ENCODE measurements around the gene SPDYE18.
"Not testable (repeated sequence)": the region's sequence is repeated elsewhere in the genome, so short reads cannot be mapped to it uniquely, and the experiment has no call there.

Gene SPDYE18

DNA sequence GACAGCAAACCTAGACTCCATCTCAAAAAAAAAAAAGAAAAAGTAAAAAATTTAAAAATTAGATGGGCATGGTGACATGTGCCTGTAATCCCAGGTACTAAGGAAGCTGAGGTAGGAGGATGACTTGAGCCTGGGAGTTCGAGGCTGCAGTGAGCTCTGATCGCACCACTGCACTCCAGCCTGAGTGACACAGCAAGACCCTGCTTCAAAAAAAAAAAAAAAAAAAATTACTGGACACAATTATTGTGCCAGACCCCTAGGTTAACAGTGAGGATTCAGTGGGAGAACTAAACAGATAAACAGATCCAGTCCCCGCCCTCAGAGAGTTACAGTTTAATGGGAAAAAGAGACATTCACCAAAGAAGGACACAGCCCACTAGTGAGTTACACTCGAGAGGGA is 1.4 kb upstream of the SPDYE18 start:
- not testable (repeated sequence) for H3K27me3 ChIP-seq (ENCODE audit: low read length); H3K4me2 ChIP-seq (ENCODE audit: low read depth, low read length, poor library complexity, severe bottlenecking); H3K9me2 ChIP-seq (replicated peaks; ENCODE audit: insufficient read depth, low read length); H3F3A ChIP-seq (ENCODE audit: insufficient read depth); H3K9me3 ChIP-seq (ENCODE audit: insufficient read depth, low read length); H2AFZ ChIP-seq (ENCODE audit: low read depth, low read length, severe bottlenecking); H3K79me2 ChIP-seq (ENCODE audit: insufficient read depth, low read length); H4K20me1 ChIP-seq (ENCODE audit: low read depth, low read length); H3K27ac ChIP-seq (ENCODE audit: low read depth, low read length); H3K9ac ChIP-seq (ENCODE audit: low read length); H3K36me3 ChIP-seq (ENCODE audit: low read length); H3K4me3 ChIP-seq (ENCODE audit: insufficient read depth, low read length, poor library complexity, severe bottlenecking)

DNA sequence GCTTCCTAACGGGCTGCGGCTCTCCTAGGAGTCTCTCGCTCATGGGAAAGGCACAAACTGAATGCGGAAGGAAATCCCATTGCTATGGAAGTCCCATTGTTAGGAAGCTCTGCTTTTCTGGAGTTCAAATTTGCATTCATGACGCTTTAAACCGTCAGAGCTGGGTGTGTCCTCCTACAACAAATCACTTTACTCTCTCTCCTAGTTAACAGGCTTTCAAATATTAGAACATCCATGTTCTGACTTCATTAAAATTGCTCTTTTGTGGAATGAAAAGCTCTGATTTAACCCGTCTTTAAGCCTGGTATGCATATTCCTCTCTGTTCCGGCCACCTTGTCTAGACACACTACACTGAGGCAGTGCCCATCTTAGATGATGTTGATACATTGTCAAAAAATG is 30.1 kb downstream of the SPDYE18 start, which contains the start of gene SPDYE17:
SPDYE17 (minus strand) TSS at position 101 of the 400 bp plus-strand sequence. CDS start 1,791 bp downstream, outside the sequence.
- not testable (repeated sequence) for H3K9ac ChIP-seq (ENCODE audit: low read length); H4K20me1 ChIP-seq (ENCODE audit: low read depth, low read length); H3F3A ChIP-seq (ENCODE audit: insufficient read depth); H3K4me2 ChIP-seq (ENCODE audit: low read depth, low read length, poor library complexity, severe bottlenecking); H3K9me2 ChIP-seq (replicated peaks; ENCODE audit: insufficient read depth, low read length); H3K27me3 ChIP-seq (ENCODE audit: low read length); H3K9me3 ChIP-seq (ENCODE audit: insufficient read depth, low read length); H3K79me2 ChIP-seq (ENCODE audit: insufficient read depth, low read length); H3K4me3 ChIP-seq (ENCODE audit: insufficient read depth, low read length, poor library complexity, severe bottlenecking); H2AFZ ChIP-seq (ENCODE audit: low read depth, low read length, severe bottlenecking); H3K36me3 ChIP-seq (ENCODE audit: low read length); H3K27ac ChIP-seq (ENCODE audit: low read depth, low read length)

GRCh38 chr7:77026349-77026748 is 36.0 kb downstream of the SPDYE18 start:
- H3K79me2 ChIP-seq (ENCODE audit: insufficient read depth, low read length); H3K9ac ChIP-seq (ENCODE audit: low read length); H3K9me2 ChIP-seq (replicated peaks; ENCODE audit: insufficient read depth, low read length); H3K27me3 ChIP-seq (ENCODE audit: low read length); H3K27ac ChIP-seq (ENCODE audit: low read depth, low read length); H4K20me1 ChIP-seq (ENCODE audit: low read depth, low read length); H3K4me2 ChIP-seq (ENCODE audit: low read depth, low read length, poor library complexity, severe bottlenecking); H3K4me3 ChIP-seq (ENCODE audit: insufficient read depth, low read length, poor library complexity, severe bottlenecking); H3K9me3 ChIP-seq (ENCODE audit: insufficient read depth, low read length); H3F3A ChIP-seq (ENCODE audit: insufficient read depth); H3K36me3 ChIP-seq (ENCODE audit: low read length); H2AFZ ChIP-seq (ENCODE audit: low read depth, low read length, severe bottlenecking): not testable (repeated sequence)

DNA sequence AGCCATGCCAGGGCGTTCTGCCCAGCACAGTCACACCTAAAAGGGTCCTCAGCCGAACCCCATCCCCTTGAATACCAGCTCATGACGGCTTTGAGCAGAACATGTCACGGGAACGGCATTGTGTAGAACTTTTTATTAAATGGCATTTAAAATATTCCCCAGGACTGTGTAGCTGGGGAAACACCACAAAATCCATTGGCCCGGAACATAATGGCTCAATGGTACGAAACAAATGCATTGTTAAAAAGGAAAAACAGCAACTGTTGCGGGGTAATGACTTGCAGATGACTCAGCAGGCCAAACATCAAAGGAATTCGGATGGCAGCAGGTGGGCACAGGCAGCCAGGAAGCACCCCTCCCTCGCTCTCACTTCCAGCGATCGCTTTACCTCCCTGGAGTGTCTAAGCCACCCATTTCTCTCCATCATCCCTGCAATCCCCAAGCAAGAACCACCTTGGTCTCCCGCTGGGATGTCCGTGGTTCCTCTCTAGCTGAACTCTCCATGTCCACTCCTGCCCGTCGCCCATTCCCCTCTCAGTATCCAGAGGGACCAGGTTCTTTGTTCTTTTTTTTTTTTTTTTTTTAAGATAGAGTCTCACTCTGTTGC is 52.2 kb downstream of the SPDYE18 start:
- H3K9ac ChIP-seq (ENCODE audit: low read length); H3K79me2 ChIP-seq (ENCODE audit: insufficient read depth, low read length); H3K9me2 ChIP-seq (replicated peaks; ENCODE audit: insufficient read depth, low read length); H3K36me3 ChIP-seq (ENCODE audit: low read length); H3K4me2 ChIP-seq (ENCODE audit: low read depth, low read length, poor library complexity, severe bottlenecking); H3F3A ChIP-seq (ENCODE audit: insufficient read depth); H3K27ac ChIP-seq (ENCODE audit: low read depth, low read length); H3K27me3 ChIP-seq (ENCODE audit: low read length); H2AFZ ChIP-seq (ENCODE audit: low read depth, low read length, severe bottlenecking); H3K4me3 ChIP-seq (ENCODE audit: insufficient read depth, low read length, poor library complexity, severe bottlenecking); H4K20me1 ChIP-seq (ENCODE audit: low read depth, low read length); H3K9me3 ChIP-seq (ENCODE audit: insufficient read depth, low read length): not testable (repeated sequence)

GRCh38 chr7:77008000-77008399 is 54.4 kb downstream of the SPDYE18 start:
- not testable (repeated sequence) for H4K20me1 ChIP-seq (ENCODE audit: low read depth, low read length); H3K4me2 ChIP-seq (ENCODE audit: low read depth, low read length, poor library complexity, severe bottlenecking); H3K36me3 ChIP-seq (ENCODE audit: low read length)

GRCh38 chr7:77006127-77007110 is 55.9 kb downstream of the SPDYE18 start:
- not testable (repeated sequence) for H3K79me2 ChIP-seq (ENCODE audit: insufficient read depth, low read length); H3K9ac ChIP-seq (ENCODE audit: low read length); H3K9me3 ChIP-seq (ENCODE audit: insufficient read depth, low read length); H3F3A ChIP-seq (ENCODE audit: insufficient read depth); H3K27me3 ChIP-seq (ENCODE audit: low read length); H3K27ac ChIP-seq (ENCODE audit: low read depth, low read length); H3K36me3 ChIP-seq (ENCODE audit: low read length); H2AFZ ChIP-seq (ENCODE audit: low read depth, low read length, severe bottlenecking); H3K4me2 ChIP-seq (ENCODE audit: low read depth, low read length, poor library complexity, severe bottlenecking); H3K9me2 ChIP-seq (replicated peaks; ENCODE audit: insufficient read depth, low read length); H4K20me1 ChIP-seq (ENCODE audit: low read depth, low read length); H3K4me3 ChIP-seq (ENCODE audit: insufficient read depth, low read length, poor library complexity, severe bottlenecking)

More at GRCh38 chr7:77008000-77008399, 54.4 kb downstream of the SPDYE18 start:
- H3K4me3 ChIP-seq (ENCODE audit: insufficient read depth, low read length, poor library complexity, severe bottlenecking); H3K27ac ChIP-seq (ENCODE audit: low read depth, low read length); H3K79me2 ChIP-seq (ENCODE audit: insufficient read depth, low read length); H3F3A ChIP-seq (ENCODE audit: insufficient read depth); H2AFZ ChIP-seq (ENCODE audit: low read depth, low read length, severe bottlenecking); H3K27me3 ChIP-seq (ENCODE audit: low read length); H3K9me2 ChIP-seq (replicated peaks; ENCODE audit: insufficient read depth, low read length); H3K9me3 ChIP-seq (ENCODE audit: insufficient read depth, low read length); H3K9ac ChIP-seq (ENCODE audit: low read length): not testable (repeated sequence)

DNA sequence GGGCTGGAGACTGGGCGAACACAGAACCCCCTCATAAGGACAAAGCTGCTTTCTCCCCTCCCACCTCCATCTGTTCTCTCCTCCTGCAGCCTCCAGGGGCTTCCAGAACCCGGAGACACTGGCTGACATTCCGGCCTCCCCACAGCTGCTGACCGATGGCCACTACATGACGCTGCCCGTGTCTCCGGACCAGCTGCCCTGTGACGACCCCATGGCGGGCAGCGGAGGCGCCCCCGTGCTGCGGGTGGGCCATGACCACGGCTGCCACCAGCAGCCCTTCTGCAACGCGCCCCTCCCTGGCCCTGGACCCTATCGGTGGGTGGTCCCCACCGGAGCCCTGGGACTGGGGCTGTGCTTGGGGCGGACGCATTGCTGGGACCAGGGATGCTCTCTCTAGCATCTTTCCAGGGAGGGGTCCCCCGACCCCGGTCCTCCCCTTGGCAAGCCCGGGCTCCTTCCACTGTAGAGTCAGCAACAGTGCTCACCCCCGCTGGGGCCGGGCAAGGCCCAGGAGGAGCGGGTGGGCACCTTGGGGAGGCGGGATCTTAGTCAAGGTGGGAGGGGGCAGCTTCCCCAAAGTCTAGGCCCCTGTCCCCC is 56.8 kb downstream of the SPDYE18 start:
- H3K9ac ChIP-seq (ENCODE audit: low read length); H3K27me3 ChIP-seq (ENCODE audit: low read length); H3K27ac ChIP-seq (ENCODE audit: low read depth, low read length); H3K79me2 ChIP-seq (ENCODE audit: insufficient read depth, low read length); H3K9me2 ChIP-seq (replicated peaks; ENCODE audit: insufficient read depth, low read length); H4K20me1 ChIP-seq (ENCODE audit: low read depth, low read length); H3K36me3 ChIP-seq (ENCODE audit: low read length); H2AFZ ChIP-seq (ENCODE audit: low read depth, low read length, severe bottlenecking); H3K9me3 ChIP-seq (ENCODE audit: insufficient read depth, low read length); H3K4me3 ChIP-seq (ENCODE audit: insufficient read depth, low read length, poor library complexity, severe bottlenecking); H3F3A ChIP-seq (ENCODE audit: insufficient read depth); H3K4me2 ChIP-seq (ENCODE audit: low read depth, low read length, poor library complexity, severe bottlenecking): not testable (repeated sequence)

- not testable (repeated sequence) for H3K27me3 ChIP-seq (ENCODE audit: low read length); H3K4me3 ChIP-seq (ENCODE audit: insufficient read depth, low read length, poor library complexity, severe bottlenecking); H3K4me2 ChIP-seq (ENCODE audit: low read depth, low read length, poor library complexity, severe bottlenecking); H3K9me2 ChIP-seq (replicated peaks; ENCODE audit: insufficient read depth, low read length); H3K36me3 ChIP-seq (ENCODE audit: low read length); H4K20me1 ChIP-seq (ENCODE audit: low read depth, low read length); H3K9me3 ChIP-seq (ENCODE audit: insufficient read depth, low read length); H3K79me2 ChIP-seq (ENCODE audit: insufficient read depth, low read length); H3F3A ChIP-seq (ENCODE audit: insufficient read depth); H3K9ac ChIP-seq (ENCODE audit: low read length); H2AFZ ChIP-seq (ENCODE audit: low read depth, low read length, severe bottlenecking); H3K27ac ChIP-seq (ENCODE audit: low read depth, low read length)
Observed at GRCh38 chr7:77004151-77004550, 58.2 kb downstream of the SPDYE18 start.
